Measurements from ENCODE around the gene AP3B1. TPM values are rescaled to one million over a fixed set of nuclear protein-coding genes. Genes with fewer than 3 reads are reported as not detected.
A peak's percentile ranks its signal among the peaks of the same experiment; 100 is the strongest.

Gene AP3B1
- total RNA-seq, 2 donors from 2014 or later, result 50.4 to 52.6 TPM

GRCh38 chr5:77984587-77984986, 309.9 kb downstream of the AP3B1 start:
- H3K9me3 ChIP-seq, result no peaks in the 10 kb centered on the region
- H3K4me1 ChIP-seq (ENCODE audit: control insufficient read depth in 1 of 2, low read depth in 2 of 2), result peaks cover 9 to 32% of the 10 kb centered on the region in 2 donors
- ATAC-seq (ENCODE audit: insufficient number of reproducible peaks, low FRiP score, low read depth) (no peak), DNase-seq (ENCODE audit: low spot score) (no peak)
- H3K27me3 ChIP-seq (replicated peaks; ENCODE audit: insufficient read depth), result no peaks in the 10 kb centered on the region
- H3K4me3 ChIP-seq, result no peak overlapping the region
- TF ChIP-seq CTCF (IDR thresholded peaks at IDR 0.05), result no peak
- H3K36me3 ChIP-seq, result no peaks in the 10 kb centered on the region
- H3K27ac ChIP-seq, result peak overlapping the region; percentile 63 to 67

GRCh38 chr5:77983482-77984199, 310.9 kb downstream of the AP3B1 start:
- peak overlapping the region; percentile 7 for H3K4me3 ChIP-seq
- H3K27ac ChIP-seq, result peak overlapping the region; percentile 63 to 67

DNA sequence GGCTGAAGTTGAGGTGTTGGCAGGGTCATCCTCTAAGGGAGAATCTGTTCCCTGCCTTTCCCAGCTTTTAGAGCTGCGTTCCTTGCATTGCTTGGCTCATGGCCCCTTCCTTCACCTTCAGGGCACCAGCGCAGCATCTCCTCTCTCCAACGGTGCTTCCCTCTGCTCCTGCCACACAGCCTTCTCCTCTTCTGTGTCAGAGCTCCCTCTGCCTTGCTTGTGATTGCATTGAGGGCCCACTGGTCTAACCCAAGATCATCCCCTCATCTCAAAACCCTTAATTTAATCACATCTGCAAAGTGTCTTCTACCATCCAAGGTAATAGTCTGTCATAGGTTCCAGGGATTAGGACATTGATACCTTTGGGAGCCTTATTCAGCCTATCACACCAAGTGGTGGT, 312.7 kb downstream of the AP3B1 start:
- Histone ChIP-seq H3K27me3 (replicated peaks; ENCODE audit: insufficient read depth) (no peaks in the 10 kb centered on the region), H3K36me3 (no peaks in the 10 kb centered on the region), H3K27ac (no peak overlapping the region), H3K9me3 (no peaks in the 10 kb centered on the region), H3K4me1 (ENCODE audit: control insufficient read depth in 1 of 2, low read depth in 2 of 2) (peaks cover 9 to 32% of the 10 kb centered on the region in 2 donors), H3K4me3 (no peak overlapping the region)
- TF ChIP-seq CTCF (IDR thresholded peaks at IDR 0.05), result no peak
- ATAC-seq (ENCODE audit: insufficient number of reproducible peaks, low FRiP score, low read depth) (no peak), DNase-seq (ENCODE audit: low spot score) (no peak)

More at GRCh38 chr5:77983482-77984199, 310.9 kb downstream of the AP3B1 start:
- no peak for TF ChIP-seq CTCF (IDR thresholded peaks at IDR 0.05)
- Histone ChIP-seq H3K4me1 (ENCODE audit: control insufficient read depth in 1 of 2, low read depth in 2 of 2) (peaks cover 9 to 32% of the 10 kb centered on the region in 2 donors), H3K36me3 (no peaks in the 10 kb centered on the region), H3K9me3 (no peaks in the 10 kb centered on the region), H3K27me3 (replicated peaks; ENCODE audit: insufficient read depth) (no peaks in the 10 kb centered on the region)
- ATAC-seq (ENCODE audit: insufficient number of reproducible peaks, low FRiP score, low read depth) (no peak), DNase-seq (ENCODE audit: low spot score) (no peak)

DNA sequence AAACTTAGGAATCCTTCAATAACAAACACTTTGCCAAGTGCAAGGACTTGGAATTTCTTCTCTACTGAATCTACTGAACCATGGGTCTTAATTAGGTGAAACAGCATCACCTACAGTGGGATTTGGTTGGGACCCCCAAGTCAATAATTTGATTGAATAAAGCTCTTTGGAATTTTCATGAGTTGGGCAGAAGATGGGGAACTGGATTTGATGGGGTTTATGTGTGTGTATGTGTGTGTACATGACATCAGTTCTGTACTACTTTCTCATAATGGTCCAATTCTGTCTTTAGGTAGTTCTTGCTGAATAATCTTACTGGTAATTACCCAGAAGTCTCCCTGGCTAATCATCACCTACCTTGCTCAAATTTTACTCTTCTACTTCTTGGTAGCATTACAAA, 319.9 kb downstream of the AP3B1 start:
- ATAC-seq (ENCODE audit: insufficient number of reproducible peaks, low FRiP score, low read depth), result no peak
- H3K27me3 ChIP-seq (replicated peaks; ENCODE audit: insufficient read depth), result no peaks in the 10 kb centered on the region

DNA sequence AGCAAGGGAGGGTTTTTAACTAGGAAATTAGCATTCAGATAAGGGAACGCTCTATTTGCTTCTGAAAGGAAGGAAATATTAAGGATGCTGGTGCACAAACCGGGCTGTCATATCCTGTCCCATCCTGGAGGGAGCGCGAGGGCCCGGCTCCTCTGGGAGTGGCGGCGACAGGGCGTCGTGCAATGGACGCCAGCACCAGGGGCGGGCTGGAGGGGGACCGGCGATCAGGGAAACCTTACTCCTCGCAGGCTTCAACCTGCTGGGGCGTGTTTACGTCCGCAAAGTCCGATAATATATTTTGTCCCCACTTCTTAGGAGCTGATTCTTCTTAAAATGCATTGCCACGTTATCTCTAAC, 321.3 kb downstream of the AP3B1 start:
- ATAC-seq (ENCODE audit: insufficient number of reproducible peaks, low FRiP score, low read depth), result no peak
- Histone ChIP-seq H3K4me3 (peak overlapping the region; percentile 74), H3K27me3 (replicated peaks; ENCODE audit: insufficient read depth) (no peaks in the 10 kb centered on the region), H3K4me1 (ENCODE audit: control insufficient read depth in 1 of 2, low read depth in 2 of 2) (peaks cover 7 to 14% of the 10 kb centered on the region in 2 donors), H3K27ac (no peak overlapping the region), H3K36me3 (no peaks in the 10 kb centered on the region), H3K9me3 (no peaks in the 10 kb centered on the region)
- no peak for TF ChIP-seq CTCF (IDR thresholded peaks at IDR 0.05)
- no peak for DNase-seq (ENCODE audit: low spot score)

More for the DNA sequence above, 319.9 kb downstream of the AP3B1 start:
- DNase-seq (ENCODE audit: low spot score), result no peak
- H3K4me1 ChIP-seq (ENCODE audit: control insufficient read depth in 1 of 2, low read depth in 2 of 2), result peaks cover 7 to 14% of the 10 kb centered on the region in 2 donors
- TF ChIP-seq CTCF (IDR thresholded peaks at IDR 0.05), result no peak
- H3K9me3 ChIP-seq, result no peaks in the 10 kb centered on the region
- no peaks in the 10 kb centered on the region for H3K36me3 ChIP-seq
- H3K4me3 ChIP-seq, result no peak overlapping the region
- no peak overlapping the region for H3K27ac ChIP-seq

Data from thoracic aorta (tissue), 2 donors.